Left ventricle myocardium inferior (tissue), 1 donor: ENCODE data around the gene ZMYND10. TPM values are rescaled to one million over a fixed set of nuclear protein-coding genes. Genes with fewer than 3 reads are reported as not detected.

Source experiments
- DNase-seq: peaks from one replicate; pipeline ENCODE4 v3.0.0-alpha.2; 2020
- H3K27ac ChIP-seq: fragments of 200-600 bp; replicated peaks from 2 replicates; pipeline ENCODE4 v1.8.0; 2021
- H3K27me3 ChIP-seq: fragments of 200-600 bp; 2 replicates; pipeline ENCODE4 v1.8.0; 2021; ENCODE audit warnings: low read depth
- H3K36me3 ChIP-seq: fragments of 200-600 bp; 2 replicates; pipeline ENCODE4 v1.8.0; 2021
- H3K4me1 ChIP-seq: fragments of 200-600 bp; 2 replicates; pipeline ENCODE4 v1.8.0; 2021
- H3K4me3 ChIP-seq: fragments of 200-600 bp; 2 replicates; pipeline ENCODE4 v1.8.0; 2021; ENCODE audit warnings: mild to moderate bottlenecking, moderate library complexity
- H3K9me3 ChIP-seq: fragments of 200-600 bp; replicated peaks from 2 replicates; pipeline ENCODE4 v1.8.0; 2021
- CTCF ChIP-seq: fragments of 200-600 bp; IDR thresholded peaks from 2 replicates; pipeline ENCODE4 v1.8.0; 2021; ENCODE audit warnings: antibody characterized with exemption, mild to moderate bottlenecking, borderline replicate concordance
- intact Hi-C: fragments of 100-400 bp; cut with micrococcal nuclease; formaldehyde crosslinking; loops from one replicate; pipeline ENCODE4 v1.11.0; 2022
- total RNA-seq: library from RNA; stranded (reverse); fragmentation: NEBNext Ultra II Directional; extraction: Animal tissue kit (Norgen Biotek cat#: 25700); gene quantifications from one replicate; pipeline ENCODE4 v1.2.1, GENCODE V29; 2021
- donor health status: DM: no; HTN: yes; CAD: no; lungs with severe emphysema.

The ZMYND10 gene
- total RNA-seq, 1 donor from 2014 or later = not detected

GRCh38 chr3:50381383-50381782 lies 35.9 kb upstream of the ZMYND10 start:
- no peak for TF ChIP-seq CTCF
- Histone ChIP-seq H3K27ac (no peak overlapping the region), H3K4me3 (no peak overlapping the region), H3K27me3 (no peaks in the 10 kb centered on the region), H3K36me3 (no peaks in the 10 kb centered on the region), H3K4me1 (no peaks in the 10 kb centered on the region), H3K9me3 (no peaks in the 10 kb centered on the region)
- no peak for DNase-seq
- intact Hi-C loops = no loop called here

GRCh38 chr3:50380405-50381085 lies 35.0 kb upstream of the ZMYND10 start:
- no peak for DNase-seq
- Histone ChIP-seq H3K27me3 (no peaks in the 10 kb centered on the region), H3K4me1 (no peaks in the 10 kb centered on the region), H3K36me3 (no peaks in the 10 kb centered on the region), H3K9me3 (no peaks in the 10 kb centered on the region), H3K27ac (no peak overlapping the region), H3K4me3 (no peak overlapping the region)
- no peak for TF ChIP-seq CTCF
- intact Hi-C loops = no loop called here

DNA sequence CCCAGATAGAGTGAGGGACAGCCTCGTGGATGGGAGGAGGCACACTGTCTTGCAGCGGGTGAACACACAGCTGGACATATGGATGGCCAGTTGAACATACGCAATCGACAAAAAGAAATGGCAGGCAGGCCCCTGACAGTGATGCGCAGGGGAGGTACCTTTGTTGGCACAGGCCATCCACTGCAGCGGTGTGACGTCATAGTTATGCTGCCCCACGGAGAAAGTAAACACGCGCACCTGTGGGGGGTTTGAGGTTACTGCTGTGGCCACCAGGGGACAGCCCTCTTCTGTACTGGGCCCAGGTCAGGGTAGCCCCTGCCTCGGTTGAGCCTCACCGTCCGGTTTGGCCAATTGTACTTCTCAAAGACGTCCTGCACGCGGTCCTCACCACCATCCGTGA lies 33.2 kb upstream of the ZMYND10 start:
- intact Hi-C loops = no loop called here
- H3K36me3 ChIP-seq = no peaks in the 10 kb centered on the region
- H3K27ac ChIP-seq = no peak overlapping the region
- no peaks in the 10 kb centered on the region for H3K27me3 ChIP-seq
- no peak for DNase-seq
- TF ChIP-seq CTCF = no peak
- H3K4me3 ChIP-seq = no peak overlapping the region
- H3K4me1 ChIP-seq = no peaks in the 10 kb centered on the region
- H3K9me3 ChIP-seq = no peaks in the 10 kb centered on the region

GRCh38 chr3:50378024-50378423 lies 32.5 kb upstream of the ZMYND10 start:
- H3K36me3 ChIP-seq = no peaks in the 10 kb centered on the region
- intact Hi-C loops = no loop called here
- H3K9me3 ChIP-seq = no peaks in the 10 kb centered on the region
- no peak for DNase-seq
- H3K4me3 ChIP-seq = no peak overlapping the region
- H3K27ac ChIP-seq = no peak overlapping the region
- no peak for TF ChIP-seq CTCF
- no peaks in the 10 kb centered on the region for H3K27me3 ChIP-seq
- no peaks in the 10 kb centered on the region for H3K4me1 ChIP-seq

DNA sequence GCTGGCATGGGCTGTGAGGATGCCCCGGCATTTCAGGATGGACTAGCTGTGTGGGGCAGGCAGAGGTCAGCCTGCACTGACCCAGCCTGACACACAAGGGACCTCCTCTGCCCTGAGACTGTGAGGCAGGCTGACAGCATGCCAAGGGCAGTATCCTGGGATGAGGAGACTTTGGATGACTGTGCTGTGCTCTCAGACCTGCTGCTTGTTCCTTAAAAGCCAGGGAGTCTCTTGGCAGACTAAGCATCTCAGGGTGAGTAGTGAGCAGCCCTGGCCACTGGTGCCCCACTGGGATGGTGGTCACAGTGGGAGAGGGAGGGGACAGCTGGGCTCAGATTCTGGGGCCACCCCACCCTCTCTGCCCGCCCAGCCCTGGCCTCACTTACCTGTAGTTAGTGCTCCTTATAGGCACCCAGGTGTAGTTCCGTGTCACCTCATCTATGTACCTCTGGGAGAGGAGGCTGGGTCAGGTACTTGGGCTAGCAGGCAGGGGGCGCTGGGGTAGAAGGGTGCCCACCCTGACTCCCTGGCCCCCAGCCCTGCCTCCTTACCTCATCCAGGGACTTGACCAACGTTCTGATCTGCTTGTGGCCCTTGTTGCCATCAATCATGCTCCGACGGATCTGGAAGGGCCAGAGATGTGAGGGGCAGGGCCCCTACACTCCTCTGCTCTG lies 29.9 kb upstream of the ZMYND10 start:
- no peak for DNase-seq
- no peak for TF ChIP-seq CTCF
- Histone ChIP-seq H3K9me3 (no peaks in the 10 kb centered on the region), H3K4me3 (no peak overlapping the region), H3K4me1 (no peaks in the 10 kb centered on the region), H3K27ac (no peak overlapping the region), H3K27me3 (peaks cover 4% of the 10 kb centered on the region), H3K36me3 (no peaks in the 10 kb centered on the region)
- intact Hi-C loops = no loop called here
